AG04450 (cell line): ENCODE results near the gene DDX3X. TPM values are rescaled to one million over a fixed set of nuclear protein-coding genes. Genes with fewer than 3 reads are reported as not detected.
A peak's percentile ranks its signal among the peaks of the same experiment; 100 is the strongest.

Experiments
- CTCF ChIA-PET: fragments of 300-600, 350-600 bp; formaldehyde crosslinking; extraction: SDS; loops from one replicate; lab custom pipeline; 2022; ENCODE audit warnings: antibody characterized with exemption, inconsistent platforms; lab: Charles Lee
- POLR2A ChIA-PET: fragments of 350-600 bp; formaldehyde crosslinking; extraction: SDS; loops from one replicate; lab custom pipeline; 2021; ENCODE audit warnings: antibody characterized with exemption, inconsistent platforms; lab: Yijun Ruan, JAX
- DNase-seq: peaks from one replicate; pipeline ENCODE4 v3.0.0-alpha.2; 2011; ENCODE audit warnings: low read depth, low spot score
- H3K27ac ChIP-seq: one replicate; pipeline ENCODE4 v1.5.1; 2012; ENCODE audit warnings: low read depth, low read length, control low read depth
- H3K27me3 ChIP-seq: one replicate; pipeline ENCODE4 v1.6.0; 2012; ENCODE audit warnings: low read length; ENCODE audit not compliant: control insufficient read depth, insufficient read depth
- H3K4me3 ChIP-seq: 2 replicates; pipeline ENCODE4 v1.5.1; 2011; ENCODE audit warnings: mild to moderate bottlenecking, low read depth, low read length, control low read depth
- H3K9me3 ChIP-seq: 2 replicates; pipeline ENCODE4 v1.5.1; 2012; ENCODE audit warnings: low read length; ENCODE audit not compliant: control insufficient read depth, insufficient read depth
- polyA plus RNA-seq: library from polyadenylated mRNA; depleted of rRNA; stranded (reverse); fragments of >200 nt; gene quantifications from 2 replicates; pipeline ENCODE4 v1.2.3, GENCODE V29; 2011
- TF ChIP-seq, protein P1 (sequence below): IDR thresholded peaks from 2 replicates; pipeline ENCODE4 v1.5.1; 2011; ENCODE audit warnings: low read depth, low read length, control low read depth, inconsistent platforms

The DDX3X gene
- polyA plus RNA-seq, 1 experiment: 110 TPM

- DNase-seq: no peak
- no peak overlapping the region for H3K27ac ChIP-seq
Observed at GRCh38 chrX:41373989-41374606, 40.1 kb downstream of the DDX3X start.

DNA sequence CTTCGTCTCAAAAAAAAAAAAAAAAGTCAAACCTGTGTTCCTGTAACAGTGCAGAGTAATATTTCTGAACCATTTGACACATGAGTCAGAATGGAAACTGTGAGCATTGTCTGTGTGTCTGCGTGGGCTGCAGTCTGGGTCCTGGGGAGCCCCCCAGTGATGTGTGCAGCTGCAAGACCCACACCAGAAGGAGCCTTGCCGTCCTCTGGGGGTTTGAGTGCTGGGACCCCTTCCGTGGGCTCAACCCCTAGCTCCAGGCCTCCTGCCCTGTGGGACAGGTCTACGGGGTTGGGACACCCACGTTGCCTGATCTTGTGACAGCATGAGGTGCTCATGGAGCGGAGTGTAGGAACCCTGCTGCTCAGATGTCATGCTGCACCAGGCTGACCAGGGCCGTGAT lies 43.7 kb downstream of the DDX3X start:
- H3K4me3 ChIP-seq: no peak overlapping the region
- ChIA-PET CTCF (no interaction called here), POLR2A (no interaction called here)
- no peaks in the 10 kb centered on the region for H3K27me3 ChIP-seq
- TF ChIP-seq, protein P1, sequence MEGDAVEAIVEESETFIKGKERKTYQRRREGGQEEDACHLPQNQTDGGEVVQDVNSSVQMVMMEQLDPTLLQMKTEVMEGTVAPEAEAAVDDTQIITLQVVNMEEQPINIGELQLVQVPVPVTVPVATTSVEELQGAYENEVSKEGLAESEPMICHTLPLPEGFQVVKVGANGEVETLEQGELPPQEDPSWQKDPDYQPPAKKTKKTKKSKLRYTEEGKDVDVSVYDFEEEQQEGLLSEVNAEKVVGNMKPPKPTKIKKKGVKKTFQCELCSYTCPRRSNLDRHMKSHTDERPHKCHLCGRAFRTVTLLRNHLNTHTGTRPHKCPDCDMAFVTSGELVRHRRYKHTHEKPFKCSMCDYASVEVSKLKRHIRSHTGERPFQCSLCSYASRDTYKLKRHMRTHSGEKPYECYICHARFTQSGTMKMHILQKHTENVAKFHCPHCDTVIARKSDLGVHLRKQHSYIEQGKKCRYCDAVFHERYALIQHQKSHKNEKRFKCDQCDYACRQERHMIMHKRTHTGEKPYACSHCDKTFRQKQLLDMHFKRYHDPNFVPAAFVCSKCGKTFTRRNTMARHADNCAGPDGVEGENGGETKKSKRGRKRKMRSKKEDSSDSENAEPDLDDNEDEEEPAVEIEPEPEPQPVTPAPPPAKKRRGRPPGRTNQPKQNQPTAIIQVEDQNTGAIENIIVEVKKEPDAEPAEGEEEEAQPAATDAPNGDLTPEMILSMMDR: no peak
- H3K9me3 ChIP-seq: no peaks in the 10 kb centered on the region
- H3K27ac ChIP-seq: no peak overlapping the region
- no peak for DNase-seq

More at GRCh38 chrX:41373989-41374606, 40.1 kb downstream of the DDX3X start:
- Histone ChIP-seq H3K4me3 (no peak overlapping the region), H3K27me3 (no peaks in the 10 kb centered on the region), H3K9me3 (no peaks in the 10 kb centered on the region)
- POLR2A ChIA-PET: no interaction called here
- CTCF ChIA-PET: no interaction called here
- TF ChIP-seq, protein P1: no peak

GRCh38 chrX:41381685-41382084 lies 47.7 kb downstream of the DDX3X start:
- H3K4me3 ChIP-seq: no peak overlapping the region
- CTCF ChIA-PET: no interaction called here
- POLR2A ChIA-PET: no interaction called here

GRCh38 chrX:41382714-41383645 lies 49.0 kb downstream of the DDX3X start:
- H3K4me3 ChIP-seq: no peak overlapping the region
- POLR2A ChIA-PET: no interaction called here
- H3K27me3 ChIP-seq: no peaks in the 10 kb centered on the region
- TF ChIP-seq, protein P1: no peak
- no peaks in the 10 kb centered on the region for H3K9me3 ChIP-seq
- DNase-seq: no peak
- H3K27ac ChIP-seq: peak overlapping the region; percentile 68
- CTCF ChIA-PET: interaction anchor here (1.0 kb wide), 1 partner anchor 10 kb away, joined by 4 read pairs; no protein-coding TSS in a partner anchor

More at GRCh38 chrX:41381685-41382084, 47.7 kb downstream of the DDX3X start:
- no peaks in the 10 kb centered on the region for H3K27me3 ChIP-seq
- no peaks in the 10 kb centered on the region for H3K9me3 ChIP-seq
- peak; percentile 32 for DNase-seq
- TF ChIP-seq, protein P1: no peak
- peak overlapping the region; percentile 39 for H3K27ac ChIP-seq
